Measurements from ENCODE around the gene PRKAG2. TPM values are rescaled to one million over a fixed set of nuclear protein-coding genes. Genes with fewer than 3 reads are reported as not detected.
A peak's percentile ranks its signal among the peaks of the same experiment; 100 is the strongest.

PRKAG2 gene
- polyA plus RNA-seq, 1 of the 3 experiments (the other 2 are of a cell fraction): 51.6 TPM

DNA sequence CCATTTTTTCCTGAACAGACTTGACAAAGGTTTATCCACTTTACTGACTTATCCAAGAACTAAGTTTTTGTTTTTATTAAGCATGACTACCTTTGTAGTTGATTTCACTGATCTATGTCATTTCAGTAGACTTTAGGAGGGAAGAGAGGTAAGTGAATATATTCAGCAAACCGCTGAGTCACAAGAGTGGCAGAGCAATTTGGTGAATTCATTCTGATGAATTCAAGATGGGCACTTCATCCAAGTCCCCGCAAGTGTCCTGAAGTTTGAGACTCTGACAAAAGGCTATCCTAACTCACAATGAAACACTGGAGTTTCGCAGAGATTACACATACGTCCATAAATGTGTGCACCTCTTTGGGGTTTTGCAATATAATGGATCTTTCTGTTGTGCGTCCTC lies 255.0 kb downstream of the PRKAG2 start:
- CTCF ChIA-PET: interaction anchor here (0.9 to 16.8 kb wide), 4 partner anchors 9 to 135 kb away, joined by 3 to 203 read pairs (median 29); no protein-coding TSS in a partner anchor
- peak overlapping the region in 1 of 2 experiments; percentile 14; a peak in 2 of 4 replicates for H3K27ac ChIP-seq (ENCODE audit: low read depth in 2 of 2, low read length in 1 of 2)
- H3K27me3 ChIP-seq (ENCODE audit: insufficient read depth): no peaks in the 10 kb centered on the region
- H3K36me3 ChIP-seq (replicated peaks in 1 of 2; ENCODE audit: control insufficient read depth in 1 of 2, insufficient read depth in 2 of 2, low read length in 1 of 2): no peaks in the 10 kb centered on the region
- H3K4me2 ChIP-seq: no peak overlapping the region
- H3K9me2 ChIP-seq: no peaks in the 10 kb centered on the region
- no peak overlapping the region for H3K9ac ChIP-seq
- H4K20me1 ChIP-seq (ENCODE audit: insufficient read depth): no peaks in the 10 kb centered on the region
- no peak overlapping the region for H3K4me3 ChIP-seq (ENCODE audit: low read depth in 2 of 2, low read length in 1 of 2)
- peaks cover 8% of the 10 kb centered on the region for H3F3A ChIP-seq (replicated peaks; ENCODE audit: insufficient read depth)
- TF ChIP-seq ELF1 (IDR thresholded peaks at IDR 0.05) (no peak), TCF12 (IDR thresholded peaks at IDR 0.05) (peak; percentile 69), FOSL2 (IDR thresholded peaks at IDR 0.05; ENCODE audit: borderline replicate concordance, low read depth) (peak; percentile 21; the same call in 1 of the 2 replicates)
- TF ChIP-seq, protein P1, sequence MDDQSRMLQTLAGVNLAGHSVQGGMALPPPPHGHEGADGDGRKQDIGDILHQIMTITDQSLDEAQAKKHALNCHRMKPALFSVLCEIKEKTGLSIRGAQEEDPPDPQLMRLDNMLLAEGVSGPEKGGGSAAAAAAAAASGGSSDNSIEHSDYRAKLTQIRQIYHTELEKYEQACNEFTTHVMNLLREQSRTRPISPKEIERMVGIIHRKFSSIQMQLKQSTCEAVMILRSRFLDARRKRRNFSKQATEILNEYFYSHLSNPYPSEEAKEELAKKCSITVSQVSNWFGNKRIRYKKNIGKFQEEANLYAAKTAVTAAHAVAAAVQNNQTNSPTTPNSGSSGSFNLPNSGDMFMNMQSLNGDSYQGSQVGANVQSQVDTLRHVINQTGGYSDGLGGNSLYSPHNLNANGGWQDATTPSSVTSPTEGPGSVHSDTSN (IDR thresholded peaks at IDR 0.05): peak; percentile 57
- TF ChIP-seq, protein P2, sequence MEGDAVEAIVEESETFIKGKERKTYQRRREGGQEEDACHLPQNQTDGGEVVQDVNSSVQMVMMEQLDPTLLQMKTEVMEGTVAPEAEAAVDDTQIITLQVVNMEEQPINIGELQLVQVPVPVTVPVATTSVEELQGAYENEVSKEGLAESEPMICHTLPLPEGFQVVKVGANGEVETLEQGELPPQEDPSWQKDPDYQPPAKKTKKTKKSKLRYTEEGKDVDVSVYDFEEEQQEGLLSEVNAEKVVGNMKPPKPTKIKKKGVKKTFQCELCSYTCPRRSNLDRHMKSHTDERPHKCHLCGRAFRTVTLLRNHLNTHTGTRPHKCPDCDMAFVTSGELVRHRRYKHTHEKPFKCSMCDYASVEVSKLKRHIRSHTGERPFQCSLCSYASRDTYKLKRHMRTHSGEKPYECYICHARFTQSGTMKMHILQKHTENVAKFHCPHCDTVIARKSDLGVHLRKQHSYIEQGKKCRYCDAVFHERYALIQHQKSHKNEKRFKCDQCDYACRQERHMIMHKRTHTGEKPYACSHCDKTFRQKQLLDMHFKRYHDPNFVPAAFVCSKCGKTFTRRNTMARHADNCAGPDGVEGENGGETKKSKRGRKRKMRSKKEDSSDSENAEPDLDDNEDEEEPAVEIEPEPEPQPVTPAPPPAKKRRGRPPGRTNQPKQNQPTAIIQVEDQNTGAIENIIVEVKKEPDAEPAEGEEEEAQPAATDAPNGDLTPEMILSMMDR (IDR thresholded peaks at IDR 0.05): no peak
- POLR2A ChIA-PET: no interaction called here
- no peaks in the 10 kb centered on the region for H3K9me3 ChIP-seq
- 0 out of 4 replicates have a peak, but pooled peaks cover 0 to 5% of the 10 kb centered on the region in 2 experiments for H3K4me1 ChIP-seq (ENCODE audit: control insufficient read depth in 1 of 2, insufficient read depth in 2 of 2, low read depth in 1 of 2, low read length in 1 of 2)
- H3K79me2 ChIP-seq (ENCODE audit: insufficient read depth): peaks cover 88% of the 10 kb centered on the region
- WGBS (ENCODE audit: low lambda C conversion rate): 81% methylated on average over 5 of the region's 5 CpGs
- no peak overlapping the region for H2AFZ ChIP-seq (ENCODE audit: low read depth)
- no peak for DNase-seq

DNA sequence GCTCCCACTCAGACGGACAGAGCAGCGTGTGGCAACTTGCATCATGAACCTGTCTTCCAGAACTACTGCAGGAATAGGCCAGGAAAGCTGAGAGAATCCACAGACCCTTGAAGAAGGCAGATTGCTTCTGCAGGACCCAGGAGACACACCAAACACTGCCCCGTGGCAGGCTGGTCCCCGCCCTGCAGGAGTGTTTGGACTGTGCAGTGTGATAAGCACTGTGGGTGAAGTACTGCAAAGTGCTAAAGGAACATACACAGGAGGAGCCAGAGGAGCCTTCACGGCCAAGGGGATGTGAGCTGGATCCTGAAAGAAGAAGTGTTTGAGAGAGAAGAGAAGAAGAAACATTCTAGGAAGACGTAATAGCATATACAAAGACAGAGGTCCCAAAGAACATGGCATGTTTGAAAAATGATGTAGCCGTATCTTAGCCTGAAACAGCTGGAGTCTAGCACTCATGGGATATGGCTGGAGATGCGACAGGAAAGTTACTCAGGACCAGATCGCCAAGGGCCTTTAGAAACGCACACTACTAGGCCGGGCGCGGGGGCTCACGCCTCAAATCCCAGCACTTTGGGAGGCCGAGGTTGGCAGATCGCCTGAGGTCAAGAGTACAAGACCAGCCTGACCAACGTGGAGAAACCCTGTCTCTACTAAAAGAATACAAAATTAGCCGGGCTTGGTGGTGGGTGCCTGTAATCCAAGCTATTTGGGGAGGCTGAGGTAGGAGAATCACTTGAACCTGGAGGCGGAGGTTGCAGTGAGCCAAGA lies 260.3 kb downstream of the PRKAG2 start:
- ChIA-PET CTCF (interaction anchor here (0.9 to 1.9 kb wide), 4 partner anchors 11 to 143 kb away, joined by 3 to 7 read pairs (median 5); no protein-coding TSS in a partner anchor), POLR2A (no interaction called here)
- Histone ChIP-seq H3K79me2 (ENCODE audit: insufficient read depth) (peaks cover 92% of the 10 kb centered on the region), H3K36me3 (replicated peaks in 1 of 2; ENCODE audit: control insufficient read depth in 1 of 2, insufficient read depth in 2 of 2, low read length in 1 of 2) (peaks cover 0 to 3% of the 10 kb centered on the region in 2 experiments), H3K4me2 (no peak overlapping the region), H3K27me3 (ENCODE audit: insufficient read depth) (no peaks in the 10 kb centered on the region), H3K4me1 (ENCODE audit: control insufficient read depth in 1 of 2, insufficient read depth in 2 of 2, low read depth in 1 of 2, low read length in 1 of 2) (no peaks in the 10 kb centered on the region), H3K9me2 (no peaks in the 10 kb centered on the region), H2AFZ (ENCODE audit: low read depth) (no peak overlapping the region), H3K9ac (no peak overlapping the region), H3K9me3 (no peaks in the 10 kb centered on the region), H3K4me3 (ENCODE audit: low read depth in 2 of 2, low read length in 1 of 2) (no peak overlapping the region), H3K27ac (ENCODE audit: low read depth in 2 of 2, low read length in 1 of 2) (no peak overlapping the region), H4K20me1 (ENCODE audit: insufficient read depth) (peaks cover 18% of the 10 kb centered on the region), H3F3A (replicated peaks; ENCODE audit: insufficient read depth) (peaks cover 1% of the 10 kb centered on the region)
- DNase-seq: no peak
- TF ChIP-seq SIN3A (IDR thresholded peaks at IDR 0.05; ENCODE audit: borderline replicate concordance, low read depth, low read length) (no peak), NFIC (IDR thresholded peaks at IDR 0.05; ENCODE audit: borderline replicate concordance) (no peak), NRF1 (IDR thresholded peaks at IDR 0.05; ENCODE audit: low read depth, low read length) (no peak), CHD2 (IDR thresholded peaks at IDR 0.05; ENCODE audit: low read length, partially characterized antibody) (no peak), RAD21 (IDR thresholded peaks at IDR 0.05; ENCODE audit: low read length) (no peak), MXI1 (IDR thresholded peaks at IDR 0.05; ENCODE audit: low read depth, low read length) (no peak)
- TF ChIP-seq, protein P2 (IDR thresholded peaks at IDR 0.05): no peak
- TF ChIP-seq, protein P3, sequence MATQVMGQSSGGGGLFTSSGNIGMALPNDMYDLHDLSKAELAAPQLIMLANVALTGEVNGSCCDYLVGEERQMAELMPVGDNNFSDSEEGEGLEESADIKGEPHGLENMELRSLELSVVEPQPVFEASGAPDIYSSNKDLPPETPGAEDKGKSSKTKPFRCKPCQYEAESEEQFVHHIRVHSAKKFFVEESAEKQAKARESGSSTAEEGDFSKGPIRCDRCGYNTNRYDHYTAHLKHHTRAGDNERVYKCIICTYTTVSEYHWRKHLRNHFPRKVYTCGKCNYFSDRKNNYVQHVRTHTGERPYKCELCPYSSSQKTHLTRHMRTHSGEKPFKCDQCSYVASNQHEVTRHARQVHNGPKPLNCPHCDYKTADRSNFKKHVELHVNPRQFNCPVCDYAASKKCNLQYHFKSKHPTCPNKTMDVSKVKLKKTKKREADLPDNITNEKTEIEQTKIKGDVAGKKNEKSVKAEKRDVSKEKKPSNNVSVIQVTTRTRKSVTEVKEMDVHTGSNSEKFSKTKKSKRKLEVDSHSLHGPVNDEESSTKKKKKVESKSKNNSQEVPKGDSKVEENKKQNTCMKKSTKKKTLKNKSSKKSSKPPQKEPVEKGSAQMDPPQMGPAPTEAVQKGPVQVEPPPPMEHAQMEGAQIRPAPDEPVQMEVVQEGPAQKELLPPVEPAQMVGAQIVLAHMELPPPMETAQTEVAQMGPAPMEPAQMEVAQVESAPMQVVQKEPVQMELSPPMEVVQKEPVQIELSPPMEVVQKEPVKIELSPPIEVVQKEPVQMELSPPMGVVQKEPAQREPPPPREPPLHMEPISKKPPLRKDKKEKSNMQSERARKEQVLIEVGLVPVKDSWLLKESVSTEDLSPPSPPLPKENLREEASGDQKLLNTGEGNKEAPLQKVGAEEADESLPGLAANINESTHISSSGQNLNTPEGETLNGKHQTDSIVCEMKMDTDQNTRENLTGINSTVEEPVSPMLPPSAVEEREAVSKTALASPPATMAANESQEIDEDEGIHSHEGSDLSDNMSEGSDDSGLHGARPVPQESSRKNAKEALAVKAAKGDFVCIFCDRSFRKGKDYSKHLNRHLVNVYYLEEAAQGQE (IDR thresholded peaks at IDR 0.05; ENCODE audit: low read depth, low read length): no peak
- WGBS (ENCODE audit: low lambda C conversion rate): 91% methylated on average over 19 of the region's 19 CpGs
